ENCODE data around the gene PIH1D1.
"Not testable (repeated sequence)": the region's sequence is repeated elsewhere in the genome, so short reads cannot be mapped to it uniquely, and the experiment has no call there.

PIH1D1 gene

GRCh38 chr19:49453013-49453756 is 1.6 kb upstream of the PIH1D1 start, which contains the start of gene ALDH16A1:
ALDH16A1 (plus strand) TSS chr19:49453225; CDS start chr19:49453332, 107 bp downstream.
- DNase-seq, result peak; percentile 74

- DNase-seq, result no peak
Measured at GRCh38 chr19:49450405-49450804, 1.2 kb downstream of the PIH1D1 start.

DNA sequence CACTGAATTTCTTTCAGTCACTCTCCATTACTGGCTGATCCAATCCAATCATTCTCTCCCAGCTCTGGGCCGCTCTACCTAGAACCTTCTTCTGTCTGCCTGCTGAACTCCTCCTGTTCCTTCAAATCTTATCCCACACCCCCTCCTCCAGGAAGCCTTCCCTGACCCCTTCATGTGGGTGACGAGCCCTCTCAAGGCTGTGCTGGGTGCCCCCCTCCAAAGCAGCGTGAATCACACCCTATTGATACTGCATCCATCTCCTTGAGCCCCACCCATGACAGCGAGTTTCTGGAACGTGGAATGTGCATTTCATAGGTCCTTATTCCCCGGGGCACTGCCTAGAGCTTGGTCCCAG is 3.2 kb downstream of the PIH1D1 start:
- DNase-seq, result no peak

GRCh38 chr19:49447485-49448431 is 3.9 kb downstream of the PIH1D1 start:
- DNase-seq, result no peak

DNA sequence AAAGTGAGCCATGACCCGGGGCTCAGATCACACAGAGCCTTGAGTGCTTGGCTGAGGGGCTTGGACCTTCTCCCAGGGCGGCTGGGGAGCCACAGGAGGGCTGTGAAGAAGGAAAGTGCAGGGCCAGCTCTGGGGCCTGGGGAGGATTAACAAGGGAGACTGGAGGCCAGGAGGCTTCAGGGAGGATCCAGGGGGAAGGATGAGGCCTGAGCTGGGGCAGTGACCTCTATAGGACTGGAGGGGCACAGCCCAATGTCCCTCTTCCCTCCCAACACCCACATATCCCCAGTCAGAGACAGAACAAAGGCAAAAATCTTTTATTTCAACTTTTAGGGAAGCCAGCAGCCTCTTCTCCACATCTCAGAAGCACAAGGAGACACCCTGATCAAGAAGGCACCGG is 5.6 kb downstream of the PIH1D1 start:
- DNase-seq, result no peak

GRCh38 chr19:49444100-49444700 is 7.4 kb downstream of the PIH1D1 start:
- DNase-seq, result not testable (repeated sequence)

DNA sequence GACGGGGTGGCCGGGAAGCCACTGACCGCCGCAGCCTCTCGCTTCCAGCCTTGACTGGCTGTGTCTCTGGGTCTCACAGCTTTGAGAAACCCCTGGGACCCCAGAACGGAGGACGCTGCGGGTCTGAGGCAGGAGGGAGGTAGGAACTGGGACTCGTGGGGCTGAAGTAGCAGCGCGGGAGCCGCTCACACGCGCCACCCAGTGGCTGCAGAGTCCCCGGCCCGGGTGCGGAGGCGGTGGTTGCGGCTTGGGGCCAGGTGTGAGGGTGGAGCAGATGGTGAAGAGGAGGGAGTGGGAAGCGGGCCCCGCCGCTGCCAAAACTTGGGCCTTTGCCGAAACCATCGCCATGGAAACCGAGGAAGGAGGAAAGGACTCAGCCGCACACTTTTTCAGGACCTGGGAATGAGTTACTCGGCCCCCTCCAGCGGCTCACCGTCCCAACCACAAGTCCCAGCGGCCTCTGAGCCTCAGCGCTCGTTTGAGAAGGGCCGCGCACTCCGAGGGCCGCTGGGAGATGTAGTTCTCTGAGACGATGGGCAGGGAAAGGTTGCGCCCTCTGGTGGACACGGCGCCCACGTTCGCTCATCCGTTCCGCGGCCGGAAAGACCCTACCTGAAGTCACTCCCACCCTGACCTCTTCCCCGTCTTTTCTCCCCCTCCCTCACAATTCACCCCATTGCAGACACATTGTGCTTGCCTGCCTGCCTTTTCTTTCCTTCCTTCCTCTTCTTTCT is 8.1 kb downstream of the PIH1D1 start:
- DNase-seq, result no peak

DNA sequence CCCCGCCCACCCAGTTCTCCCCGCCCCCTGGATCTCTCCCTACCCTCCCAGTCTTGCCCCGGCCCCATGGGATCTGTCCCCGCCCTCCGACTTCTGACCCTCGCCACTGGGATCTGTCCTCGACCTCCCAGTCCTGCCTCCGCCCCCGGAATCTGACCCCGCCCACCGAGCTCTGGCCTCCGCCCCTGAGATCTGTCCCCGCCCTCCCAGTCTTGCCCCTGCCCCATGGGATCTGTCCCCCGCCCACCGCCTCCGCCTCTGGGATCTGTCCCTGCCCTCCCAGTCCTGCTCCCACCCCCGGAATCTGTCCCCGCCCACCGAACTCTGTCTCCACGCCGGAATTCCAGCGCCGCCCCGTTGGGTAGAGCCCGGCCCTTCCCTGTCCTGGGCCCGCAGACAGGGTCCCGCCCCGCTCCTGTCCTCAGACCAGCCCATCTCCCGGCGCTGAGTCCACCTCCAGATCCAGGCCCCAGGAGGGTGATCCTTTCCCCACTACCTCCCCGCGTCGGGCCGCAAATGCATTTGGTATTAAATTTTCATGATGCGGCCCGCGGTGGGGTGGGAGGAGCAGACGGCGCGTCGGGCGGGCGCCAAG is 8.7 kb downstream of the PIH1D1 start:
- no peak for DNase-seq

DNA sequence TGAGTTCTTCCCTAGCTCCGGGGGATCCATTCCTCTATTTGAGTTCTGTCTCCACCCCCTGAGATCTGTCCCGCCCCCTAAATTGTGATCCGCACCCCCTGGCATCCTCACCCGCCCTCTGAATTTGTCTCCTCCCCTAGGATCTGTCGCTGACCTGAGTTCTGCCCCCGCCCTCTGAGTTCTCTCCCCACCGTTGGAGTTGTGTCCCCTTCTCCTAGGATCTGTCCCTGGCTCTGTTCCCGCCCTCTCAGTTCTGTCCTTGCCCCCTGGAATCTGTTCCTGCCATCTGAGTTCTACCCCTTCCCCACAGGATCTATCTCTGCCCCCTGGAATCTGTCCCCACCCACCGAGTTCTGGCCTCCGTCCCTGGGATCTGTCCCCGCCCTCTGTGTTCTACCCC is 9.3 kb downstream of the PIH1D1 start:
- no peak for DNase-seq

DNA sequence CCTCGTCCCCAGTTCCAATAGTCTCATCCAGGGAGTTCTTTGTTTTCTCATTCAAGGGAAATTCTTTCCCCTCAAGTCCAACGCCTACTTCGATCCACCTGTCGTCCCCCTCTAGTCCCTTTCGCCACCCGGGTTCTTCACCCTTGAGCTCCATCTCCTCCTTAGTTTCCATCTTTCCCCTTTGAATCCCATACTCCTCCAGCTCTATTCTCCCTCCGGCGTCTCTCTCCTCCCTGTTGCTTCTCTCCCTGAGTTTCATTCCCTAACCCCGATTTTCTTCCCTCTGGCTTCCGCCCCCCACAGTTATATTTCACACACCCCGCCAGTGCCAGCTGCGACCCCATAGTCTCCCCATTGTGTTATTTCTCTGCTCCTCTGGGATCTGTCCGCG is 9.7 kb downstream of the PIH1D1 start:
- DNase-seq, result no peak

DNA sequence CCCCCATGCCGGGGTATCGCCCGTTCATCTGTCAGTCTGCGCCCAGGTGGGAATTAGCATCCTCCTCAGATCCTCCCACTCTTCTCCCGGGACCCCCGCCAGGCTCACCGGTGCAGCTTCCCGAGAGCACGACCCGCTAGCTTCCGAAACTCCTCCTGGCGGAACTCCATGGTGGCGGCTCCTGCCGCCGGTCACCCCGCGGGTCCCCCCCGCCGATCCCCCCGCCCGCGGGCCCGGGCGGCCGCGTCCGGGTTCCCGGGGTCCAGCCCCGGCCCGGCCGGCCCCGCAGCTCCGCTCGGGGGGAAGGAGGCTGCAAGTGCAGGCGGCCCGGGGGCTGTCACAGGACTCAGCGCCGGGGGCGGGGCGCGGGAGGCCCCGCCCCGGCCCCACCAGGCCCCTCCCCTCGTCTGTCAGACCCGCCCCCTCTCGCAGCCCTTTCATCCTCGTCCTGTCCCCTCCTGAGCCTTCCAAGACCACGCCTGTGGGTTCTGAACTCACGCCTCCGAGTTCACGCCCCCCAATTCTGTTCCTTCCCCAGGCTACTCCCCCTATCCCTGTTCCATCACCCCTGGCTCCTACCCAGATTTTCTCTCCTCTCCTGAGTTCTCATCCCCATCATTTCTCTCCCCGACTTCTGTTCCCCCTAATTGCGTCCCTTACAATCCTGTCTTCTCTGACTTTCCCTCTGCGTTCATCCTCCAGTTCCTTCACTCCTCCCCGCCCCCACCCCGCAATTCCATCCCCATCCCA is 10.2 kb downstream of the PIH1D1 start, which contains the start of gene SLC17A7:
Gene SLC17A7, minus strand, starts transcription at position 318 of the 750 bp plus-strand sequence. Its CDS starts 148 bp downstream, at position 170.
- DNase-seq, result no peak

GRCh38 chr19:49440439-49441209 is 11.0 kb downstream of the PIH1D1 start:
- DNase-seq, result no peak

DNA sequence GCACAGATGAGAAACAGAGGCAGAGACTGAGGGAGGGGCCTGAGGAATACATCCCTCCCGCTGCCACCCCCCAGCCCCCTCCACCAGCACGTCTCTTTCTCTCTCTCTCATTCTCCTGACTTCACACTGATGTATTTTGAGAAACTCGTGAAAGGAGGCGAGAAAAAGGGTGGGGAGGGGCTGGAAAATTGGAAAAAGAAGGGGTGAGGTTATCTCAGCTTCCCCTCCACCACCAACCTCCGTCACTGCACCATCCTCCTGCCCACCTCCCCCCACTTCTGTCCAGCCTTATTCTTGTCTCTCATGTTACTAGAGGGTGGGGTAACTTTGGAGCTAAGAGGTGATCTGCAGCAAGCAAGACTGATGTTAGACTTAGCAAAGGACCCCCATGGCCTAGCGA is 11.8 kb downstream of the PIH1D1 start:
- DNase-seq, result no peak

GRCh38 chr19:49438261-49438660 is 13.4 kb downstream of the PIH1D1 start:
- DNase-seq, result no peak

- no peak for DNase-seq
Measured at GRCh38 chr19:49437231-49437630, 14.4 kb downstream of the PIH1D1 start.

DNA sequence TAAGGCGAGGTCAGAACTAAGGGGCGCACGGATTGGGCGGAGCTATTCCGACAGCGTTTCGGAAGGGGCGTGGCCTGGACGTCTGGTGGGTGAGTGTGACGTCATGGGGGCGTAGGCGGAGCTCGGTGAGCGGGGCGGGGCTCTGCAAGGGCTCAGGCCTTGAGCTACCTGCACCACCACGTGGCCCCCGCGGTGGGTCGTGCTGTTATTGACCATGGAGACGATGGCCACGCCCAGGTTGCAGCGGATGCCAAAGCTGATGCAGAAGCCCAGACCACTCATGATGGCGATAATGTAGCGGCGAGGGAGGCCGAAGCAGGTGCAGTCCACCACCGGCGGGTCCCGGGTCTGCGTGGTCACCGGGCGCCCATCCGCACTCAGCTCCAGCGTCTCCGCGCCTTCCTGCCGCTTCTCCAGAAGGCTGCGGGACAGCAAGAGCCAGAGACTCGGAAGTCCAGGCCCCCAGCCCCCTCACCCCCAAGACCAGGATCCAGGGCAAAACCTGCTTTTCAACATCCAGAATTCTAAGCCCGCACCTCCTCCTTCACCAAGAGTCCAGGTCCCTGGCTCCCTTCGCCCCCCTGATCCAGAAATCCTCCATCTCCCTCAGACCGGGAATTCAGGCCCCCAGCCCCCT is 15.1 kb downstream of the PIH1D1 start:
- DNase-seq, result no peak

DNA sequence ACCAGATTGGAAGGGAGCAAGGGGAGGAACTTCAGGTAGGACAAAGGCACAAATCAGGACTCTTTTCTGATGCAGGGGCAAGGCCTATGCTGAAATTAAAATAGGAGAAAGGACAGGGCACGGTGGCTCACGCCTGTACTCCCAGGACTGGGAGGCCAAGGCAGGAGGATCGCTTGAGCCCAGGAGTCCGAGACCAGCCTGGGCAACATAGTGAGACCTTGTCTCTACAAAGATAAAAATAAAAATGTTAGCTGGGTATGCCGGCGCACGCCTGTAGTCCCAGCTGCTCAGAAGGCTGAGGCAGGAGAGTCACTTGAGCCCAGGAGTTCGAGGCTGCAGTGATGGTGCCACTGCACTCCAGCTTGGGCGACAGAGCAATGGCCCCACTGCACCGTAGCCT is 15.9 kb downstream of the PIH1D1 start:
- DNase-seq, result no peak

GRCh38 chr19:49434907-49435583 is 16.6 kb downstream of the PIH1D1 start:
- no peak for DNase-seq

DNA sequence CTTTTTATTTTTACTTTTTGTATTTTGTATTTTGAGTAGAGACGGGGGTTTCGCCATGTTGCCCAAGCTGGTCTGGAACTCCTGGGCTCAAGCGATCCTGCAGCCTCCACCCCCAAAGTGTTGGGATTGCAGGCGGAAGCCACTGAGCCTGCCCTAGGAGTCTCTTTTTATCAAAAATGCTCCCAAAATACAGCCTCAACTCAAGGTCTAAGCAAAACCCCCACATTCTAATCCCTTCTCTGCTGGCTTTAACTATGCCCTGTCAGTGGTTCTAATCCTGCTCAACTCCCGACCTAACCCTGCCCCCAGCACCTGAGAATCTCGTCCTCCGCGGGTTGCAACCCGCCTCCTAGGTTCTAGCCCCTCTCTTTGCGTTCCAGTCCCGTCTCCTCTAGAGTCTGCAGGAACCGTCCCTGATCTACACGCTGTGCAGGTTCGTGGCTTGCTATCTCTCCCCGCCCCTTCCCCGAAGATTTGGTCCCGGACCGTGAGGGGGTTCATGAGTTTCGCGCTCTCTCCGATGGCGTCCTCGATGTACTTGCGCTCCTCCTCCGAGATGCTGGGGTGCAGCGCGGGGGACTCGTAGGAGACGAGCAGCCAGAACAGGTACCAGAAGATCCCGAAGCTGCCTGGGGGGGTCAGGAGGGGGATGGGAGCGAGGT is 18.2 kb downstream of the PIH1D1 start:
- no peak for DNase-seq
